Neural progenitor cell (in vitro differentiated cells): ENCODE data around the gene S100PBP.

Experiments
- EZH2 ChIP-seq: fragments of 200-600 bp; sonication (generic); IDR thresholded peaks from 2 replicates; pipeline ENCODE4 v1.6.1; 2017; ENCODE audit warnings: antibody characterized with exemption, mild to moderate bottlenecking, moderate library complexity
- TF ChIP-seq, protein P1 (sequence below): fragments of 200-600 bp; sonication (generic); IDR thresholded peaks from 2 replicates; pipeline ENCODE4 v1.5.1; 2017; ENCODE audit warnings: antibody characterized with exemption, mild to moderate bottlenecking

DNA sequence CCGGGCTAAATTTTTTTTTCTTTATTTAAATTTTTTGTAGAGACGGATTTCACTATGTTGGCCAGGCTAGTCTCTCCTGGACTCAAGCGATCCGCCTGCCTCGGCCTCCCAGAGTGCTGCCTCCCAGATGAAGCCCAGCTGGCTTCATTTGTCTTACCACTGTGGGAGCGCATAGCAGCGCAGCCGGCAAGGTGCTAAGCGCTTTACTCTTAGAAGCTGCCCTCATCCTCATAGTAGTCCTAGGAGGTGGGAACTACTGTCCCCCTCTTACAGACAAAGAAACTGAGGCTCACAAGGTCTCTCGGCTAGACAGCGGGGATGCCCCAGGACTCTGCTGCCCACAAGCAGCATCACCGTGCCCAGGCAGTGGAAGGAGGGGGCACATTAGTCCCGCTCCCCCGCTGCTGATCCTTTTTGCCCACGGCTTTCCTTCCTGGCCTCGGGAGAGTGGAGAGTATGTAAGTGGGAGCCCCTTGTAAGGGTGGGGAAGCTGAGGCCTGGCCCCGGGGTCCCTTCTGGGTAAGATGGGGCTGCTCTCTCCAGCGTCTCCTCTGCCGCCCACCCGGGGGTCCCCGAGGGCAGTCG lies 83.0 kb downstream of the S100PBP start:
- TF ChIP-seq, protein P1, sequence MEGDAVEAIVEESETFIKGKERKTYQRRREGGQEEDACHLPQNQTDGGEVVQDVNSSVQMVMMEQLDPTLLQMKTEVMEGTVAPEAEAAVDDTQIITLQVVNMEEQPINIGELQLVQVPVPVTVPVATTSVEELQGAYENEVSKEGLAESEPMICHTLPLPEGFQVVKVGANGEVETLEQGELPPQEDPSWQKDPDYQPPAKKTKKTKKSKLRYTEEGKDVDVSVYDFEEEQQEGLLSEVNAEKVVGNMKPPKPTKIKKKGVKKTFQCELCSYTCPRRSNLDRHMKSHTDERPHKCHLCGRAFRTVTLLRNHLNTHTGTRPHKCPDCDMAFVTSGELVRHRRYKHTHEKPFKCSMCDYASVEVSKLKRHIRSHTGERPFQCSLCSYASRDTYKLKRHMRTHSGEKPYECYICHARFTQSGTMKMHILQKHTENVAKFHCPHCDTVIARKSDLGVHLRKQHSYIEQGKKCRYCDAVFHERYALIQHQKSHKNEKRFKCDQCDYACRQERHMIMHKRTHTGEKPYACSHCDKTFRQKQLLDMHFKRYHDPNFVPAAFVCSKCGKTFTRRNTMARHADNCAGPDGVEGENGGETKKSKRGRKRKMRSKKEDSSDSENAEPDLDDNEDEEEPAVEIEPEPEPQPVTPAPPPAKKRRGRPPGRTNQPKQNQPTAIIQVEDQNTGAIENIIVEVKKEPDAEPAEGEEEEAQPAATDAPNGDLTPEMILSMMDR = no peak
- TF ChIP-seq EZH2 = peak; percentile 21
